ENCODE data around the gene CDKN3. TPM values are rescaled to one million over a fixed set of nuclear protein-coding genes. Genes with fewer than 3 reads are reported as not detected.

The CDKN3 gene
- 10 to 100 TPM in 1 of 2 donors, 1 to 10 TPM in 1; 3.5 to 13.5 TPM for total RNA-seq

DNA sequence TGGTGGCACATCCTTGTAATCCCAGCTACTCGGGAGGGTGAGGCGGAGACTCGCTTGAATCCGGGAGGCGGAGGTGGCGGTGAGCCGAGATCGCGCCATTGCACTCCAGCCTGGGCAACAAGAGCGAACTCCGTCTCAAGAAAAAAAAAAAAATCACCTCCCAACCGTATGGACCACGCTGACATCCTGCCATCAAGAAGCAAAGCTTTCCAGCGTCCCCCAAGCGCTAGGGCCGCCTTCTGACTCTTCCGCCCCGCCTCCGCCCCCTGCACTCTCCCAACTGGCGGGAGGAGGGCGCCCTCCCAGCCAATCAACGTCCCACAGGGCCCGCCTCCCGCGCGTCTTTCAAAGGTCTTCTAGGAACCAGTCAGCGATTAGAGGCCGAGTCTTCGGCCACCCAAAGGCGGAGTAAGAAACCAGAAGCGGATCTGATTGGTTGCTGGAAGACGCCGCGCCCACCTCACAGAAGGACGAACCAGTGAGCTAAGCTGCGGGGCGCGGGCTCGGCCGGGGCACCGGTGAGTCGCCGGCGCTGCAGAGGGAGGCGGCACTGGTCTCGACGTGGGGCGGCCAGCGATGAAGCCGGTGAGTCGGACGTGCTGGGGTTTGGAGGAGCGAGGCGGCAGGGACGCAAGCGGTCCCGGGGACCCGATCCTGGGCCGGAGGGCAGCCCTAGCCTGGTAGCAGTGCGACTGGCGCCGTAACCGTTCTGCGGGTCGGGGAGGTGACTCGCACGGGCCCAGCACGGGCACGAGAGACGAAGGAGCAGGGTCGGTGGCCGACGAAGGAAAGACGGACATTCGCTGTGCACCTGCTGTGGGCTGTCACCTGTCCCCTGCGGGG is at the start of gene CDKN3:
TSS of gene CDKN3 (plus strand) at position 515 of the 843 bp plus-strand sequence. CDS start at position 577, 62 bp downstream.
- peak; percentile 100 for ATAC-seq (ENCODE audit: insufficient number of reproducible peaks, low FRiP score, low read depth)
- Histone ChIP-seq H3K27ac (no peak within 1 kb of the TSS), H3K27me3 (replicated peaks; ENCODE audit: insufficient read depth) (no peaks in the 10 kb centered on the region), H3K4me1 (ENCODE audit: control insufficient read depth in 1 of 2, low read depth in 2 of 2) (peaks cover 0 to 6% of the 10 kb centered on the region in 2 donors), H3K9me3 (no peaks in the 10 kb centered on the region), H3K36me3 (no peaks in the 10 kb centered on the region), H3K4me3 (peak within 1 kb of the TSS; percentile 78)
- DNase-seq (ENCODE audit: low spot score) = peak; percentile 97
- peak; percentile 32 for TF ChIP-seq CTCF (IDR thresholded peaks at IDR 0.05)

DNA sequence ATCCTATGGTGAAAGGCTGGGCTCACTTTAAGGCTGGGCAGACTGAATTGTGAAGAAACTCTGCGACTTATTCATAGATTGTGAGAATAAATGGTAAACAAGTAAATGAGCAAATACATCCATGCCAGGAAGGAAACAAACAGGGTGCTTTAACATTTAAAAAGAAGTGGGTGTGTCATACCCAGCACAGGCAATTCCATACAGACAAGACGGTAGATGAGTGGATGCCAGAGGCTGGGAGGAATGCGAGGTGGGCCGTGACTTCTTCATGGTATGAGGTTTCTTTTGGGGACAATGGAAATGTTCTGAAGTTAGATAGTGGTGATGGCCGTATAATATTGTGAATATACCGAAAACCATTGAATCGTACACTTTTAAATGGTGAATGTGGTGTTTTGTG is 49.8 kb upstream of the CDKN3 start:
- no peaks in the 10 kb centered on the region for H3K9me3 ChIP-seq
- no peaks in the 10 kb centered on the region for H3K36me3 ChIP-seq
- no peak for ATAC-seq (ENCODE audit: insufficient number of reproducible peaks, low FRiP score, low read depth)
- no peak for TF ChIP-seq CTCF (IDR thresholded peaks at IDR 0.05)
- no peak for DNase-seq (ENCODE audit: low spot score)
- H3K27ac ChIP-seq = no peak overlapping the region
- no peak overlapping the region for H3K4me3 ChIP-seq
- peaks cover 0 to 13% of the 10 kb centered on the region in 2 donors for H3K4me1 ChIP-seq (ENCODE audit: control insufficient read depth in 1 of 2, low read depth in 2 of 2)
- no peaks in the 10 kb centered on the region for H3K27me3 ChIP-seq (replicated peaks; ENCODE audit: insufficient read depth)

DNA sequence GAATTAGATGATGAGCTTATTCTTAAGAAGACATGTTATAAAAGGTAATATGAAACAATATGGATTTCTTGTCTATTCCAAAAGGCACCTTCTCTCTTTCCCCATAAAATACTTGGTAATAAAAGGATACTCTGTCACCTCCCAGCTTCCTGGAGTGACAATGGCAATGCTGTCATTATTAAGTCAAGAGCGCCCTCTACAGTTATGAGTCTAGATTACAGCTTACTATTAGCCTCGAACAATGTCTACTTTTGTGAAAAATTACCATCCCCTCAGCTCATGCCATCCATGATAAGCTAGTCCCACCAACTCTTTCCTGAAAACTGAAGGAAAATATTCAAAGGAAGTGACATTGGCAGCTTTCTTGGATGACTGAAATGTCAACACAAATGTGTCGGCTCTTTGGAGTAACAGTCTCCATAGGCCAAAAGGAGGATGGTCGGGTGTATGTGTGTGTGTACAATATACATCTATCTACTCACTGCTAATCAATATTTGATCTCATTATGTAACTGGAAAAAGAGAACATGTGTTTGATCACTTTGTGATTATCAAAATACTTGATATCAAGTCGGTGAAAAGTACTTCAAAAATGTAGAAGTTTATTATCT is 48.7 kb upstream of the CDKN3 start:
- no peak overlapping the region for H3K27ac ChIP-seq
- no peaks in the 10 kb centered on the region for H3K27me3 ChIP-seq (replicated peaks; ENCODE audit: insufficient read depth)
- H3K4me3 ChIP-seq = no peak overlapping the region
- no peaks in the 10 kb centered on the region for H3K9me3 ChIP-seq
- peaks cover 0 to 13% of the 10 kb centered on the region in 2 donors for H3K4me1 ChIP-seq (ENCODE audit: control insufficient read depth in 1 of 2, low read depth in 2 of 2)
- TF ChIP-seq CTCF (IDR thresholded peaks at IDR 0.05) = peak; percentile 61
- ATAC-seq (ENCODE audit: insufficient number of reproducible peaks, low FRiP score, low read depth) = no peak
- H3K36me3 ChIP-seq = no peaks in the 10 kb centered on the region
- no peak for DNase-seq (ENCODE audit: low spot score)

DNA sequence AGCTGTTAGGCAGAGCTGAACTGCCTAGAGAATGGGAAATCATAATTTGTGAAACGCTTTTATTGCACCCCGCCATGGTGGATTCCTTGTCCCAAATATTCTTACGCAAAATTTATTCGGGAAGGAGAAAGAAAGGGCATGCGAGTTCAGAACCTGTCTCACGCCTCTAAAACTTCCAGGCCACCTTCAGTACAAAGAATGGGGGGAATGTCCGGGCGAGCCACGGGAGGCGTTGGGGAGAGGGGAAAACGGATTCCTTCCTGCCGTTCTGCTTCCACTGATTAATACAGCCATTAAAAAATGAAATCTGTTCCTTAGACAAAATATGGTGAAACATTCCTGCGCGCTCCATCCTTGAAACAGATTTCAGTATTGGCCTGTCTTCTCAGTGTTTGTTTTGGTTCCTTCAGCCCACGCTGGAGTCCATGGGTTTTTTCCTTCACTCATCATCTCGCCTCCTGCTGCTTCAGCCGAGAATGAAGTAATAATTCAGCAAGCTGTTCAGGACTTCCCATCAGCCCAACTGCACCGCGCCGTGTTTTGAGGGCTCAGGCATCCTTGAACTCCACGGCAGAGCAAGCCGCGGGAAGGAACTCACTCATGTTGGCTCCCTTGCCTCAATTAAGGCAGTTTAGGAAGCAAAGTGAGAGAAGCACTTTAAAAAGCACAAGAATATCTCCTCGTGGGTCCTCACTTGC is 47.7 kb upstream of the CDKN3 start:
- no peak for ATAC-seq (ENCODE audit: insufficient number of reproducible peaks, low FRiP score, low read depth)
- peaks cover 0 to 13% of the 10 kb centered on the region in 2 donors for H3K4me1 ChIP-seq (ENCODE audit: control insufficient read depth in 1 of 2, low read depth in 2 of 2)
- no peak for TF ChIP-seq CTCF (IDR thresholded peaks at IDR 0.05)
- no peak overlapping the region for H3K27ac ChIP-seq
- H3K27me3 ChIP-seq (replicated peaks; ENCODE audit: insufficient read depth) = no peaks in the 10 kb centered on the region
- H3K4me3 ChIP-seq = peak overlapping the region; percentile 58
- no peak for DNase-seq (ENCODE audit: low spot score)
- no peaks in the 10 kb centered on the region for H3K9me3 ChIP-seq
- no peaks in the 10 kb centered on the region for H3K36me3 ChIP-seq

DNA sequence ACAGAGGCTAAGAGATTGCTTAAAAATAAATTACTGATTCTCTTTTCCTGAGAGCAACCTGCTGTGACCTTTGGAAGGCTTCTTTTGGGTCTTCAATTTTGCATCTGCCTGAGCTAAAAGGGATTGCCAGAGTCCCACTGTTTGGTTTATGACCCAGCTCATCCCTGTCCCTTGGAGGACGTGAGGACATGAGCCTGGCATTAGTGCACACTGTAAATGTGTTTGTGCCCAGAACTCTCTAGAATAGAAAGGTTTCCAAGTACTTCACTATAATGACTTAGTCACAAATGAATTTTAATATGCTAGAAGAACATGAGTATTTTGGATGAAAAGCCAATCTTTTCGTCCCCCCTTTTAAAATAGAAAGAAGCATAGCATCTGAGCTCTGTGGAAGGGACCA is 47.1 kb upstream of the CDKN3 start:
- no peak for ATAC-seq (ENCODE audit: insufficient number of reproducible peaks, low FRiP score, low read depth)
- no peak overlapping the region for H3K27ac ChIP-seq

More for the DNA sequence above, 47.1 kb upstream of the CDKN3 start:
- H3K36me3 ChIP-seq = no peaks in the 10 kb centered on the region
- no peak for TF ChIP-seq CTCF (IDR thresholded peaks at IDR 0.05)
- H3K4me1 ChIP-seq (ENCODE audit: control insufficient read depth in 1 of 2, low read depth in 2 of 2) = peaks cover 0 to 13% of the 10 kb centered on the region in 2 donors
- no peaks in the 10 kb centered on the region for H3K9me3 ChIP-seq
- DNase-seq (ENCODE audit: low spot score) = no peak
- H3K27me3 ChIP-seq (replicated peaks; ENCODE audit: insufficient read depth) = no peaks in the 10 kb centered on the region
- peak overlapping the region; percentile 58 for H3K4me3 ChIP-seq
